H54 (cell line): Measurements from ENCODE around the gene GAB1.
A peak's percentile ranks its signal among the peaks of the same experiment; 100 is the strongest.

ENCODE experiments used
- DNase-seq: peaks from one replicate; pipeline ENCODE4 v3.0.0; 2011; ENCODE audit warnings: low spot score, mixed read lengths; ENCODE audit not compliant: insufficient read length
- FAIRE-seq: peaks from 3 replicates; lab custom pipeline; 2011; peaks lifted over from hg19 to GRCh38; lab: Jason Lieb, UNC
- POLR2A ChIP-seq: IDR thresholded peaks from 2 replicates; pipeline ENCODE4 v1.6.1; 2011; ENCODE audit warnings: low read depth, mild to moderate bottlenecking, low read length

Gene GAB1

DNA sequence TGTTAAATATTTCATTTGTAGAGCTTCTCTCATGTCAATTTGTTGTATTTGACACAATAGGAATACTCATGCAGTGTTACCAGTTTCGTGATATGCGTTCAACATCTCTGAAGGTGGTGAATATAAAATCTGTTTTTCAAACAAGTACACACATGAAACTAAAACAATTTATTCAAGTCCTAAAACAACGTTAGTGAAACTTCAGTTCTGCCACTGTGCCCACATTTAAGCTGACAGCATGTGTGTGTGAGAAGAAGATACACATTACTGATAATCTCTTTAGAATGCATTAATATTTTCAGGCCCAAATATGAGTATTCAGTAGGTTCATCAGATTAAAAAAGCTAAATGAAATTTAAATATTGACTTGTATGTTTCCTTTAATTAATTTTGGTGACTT is 21.7 kb downstream of the GAB1 start:
- TF ChIP-seq POLR2A: no peak
- FAIRE-seq (no peak), DNase-seq (no peak)

DNA sequence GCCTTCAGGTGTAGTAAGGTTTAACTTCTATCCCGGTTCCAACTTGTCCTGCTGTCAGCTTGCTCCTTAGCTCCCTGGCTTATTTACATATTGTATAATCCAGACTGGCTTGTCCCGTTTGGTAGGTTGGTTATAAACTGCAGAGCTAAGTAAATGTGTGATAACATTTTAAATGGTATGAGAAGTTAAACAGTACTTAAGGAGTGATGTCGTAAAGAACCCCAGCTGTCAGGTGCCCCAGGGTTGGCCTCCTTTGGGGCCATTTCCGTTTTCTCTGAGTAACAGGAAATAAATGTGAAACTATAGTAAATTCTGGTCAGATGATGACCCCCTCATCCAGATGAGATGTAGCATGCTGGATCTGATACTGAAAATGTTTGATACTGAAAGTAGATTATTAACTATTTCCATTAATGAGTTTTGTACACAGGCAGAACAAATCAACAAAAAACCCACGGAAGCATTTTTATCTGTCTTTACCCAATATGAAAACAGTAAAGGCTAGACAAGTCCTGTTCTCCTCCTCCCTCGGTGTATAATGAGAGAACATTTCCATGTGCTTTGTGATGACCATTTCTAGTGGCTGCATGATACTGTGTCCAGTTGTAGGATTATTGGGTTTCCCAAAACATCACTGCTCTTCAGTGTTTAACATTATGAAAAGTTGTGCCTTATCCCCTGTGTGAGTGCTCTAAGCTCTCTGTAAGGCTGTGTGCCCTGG is 22.4 kb downstream of the GAB1 start:
- no peak for TF ChIP-seq POLR2A
- DNase-seq: peak; percentile 20
- FAIRE-seq: peak; percentile 82

DNA sequence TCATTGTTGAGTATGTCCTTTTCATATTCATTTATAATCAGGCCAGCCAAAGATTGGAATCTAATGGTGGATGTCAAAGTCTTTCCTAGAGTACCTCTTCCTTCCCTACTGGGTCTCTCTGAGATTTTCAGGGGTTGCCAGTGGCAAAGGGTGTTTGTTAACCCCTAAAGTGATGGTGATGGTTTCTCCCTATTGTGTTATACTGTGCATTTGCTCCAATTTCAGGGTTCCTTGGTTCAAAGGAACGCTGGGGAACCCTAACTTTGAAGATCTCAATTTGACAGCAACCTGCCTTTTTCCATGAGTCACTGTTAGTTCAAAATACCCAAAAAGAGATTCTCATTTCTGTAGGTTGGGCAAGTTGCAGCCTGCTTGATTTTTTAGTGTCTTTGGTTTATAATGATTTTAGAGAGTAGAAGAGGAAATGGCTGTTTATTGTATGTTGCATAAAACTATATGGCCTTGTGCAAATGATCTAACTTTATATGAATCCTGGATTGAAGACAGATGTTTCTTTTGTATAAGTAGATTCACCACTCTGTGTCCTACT is 23.0 kb downstream of the GAB1 start:
- FAIRE-seq: no peak
- no peak for TF ChIP-seq POLR2A
- DNase-seq: no peak

DNA sequence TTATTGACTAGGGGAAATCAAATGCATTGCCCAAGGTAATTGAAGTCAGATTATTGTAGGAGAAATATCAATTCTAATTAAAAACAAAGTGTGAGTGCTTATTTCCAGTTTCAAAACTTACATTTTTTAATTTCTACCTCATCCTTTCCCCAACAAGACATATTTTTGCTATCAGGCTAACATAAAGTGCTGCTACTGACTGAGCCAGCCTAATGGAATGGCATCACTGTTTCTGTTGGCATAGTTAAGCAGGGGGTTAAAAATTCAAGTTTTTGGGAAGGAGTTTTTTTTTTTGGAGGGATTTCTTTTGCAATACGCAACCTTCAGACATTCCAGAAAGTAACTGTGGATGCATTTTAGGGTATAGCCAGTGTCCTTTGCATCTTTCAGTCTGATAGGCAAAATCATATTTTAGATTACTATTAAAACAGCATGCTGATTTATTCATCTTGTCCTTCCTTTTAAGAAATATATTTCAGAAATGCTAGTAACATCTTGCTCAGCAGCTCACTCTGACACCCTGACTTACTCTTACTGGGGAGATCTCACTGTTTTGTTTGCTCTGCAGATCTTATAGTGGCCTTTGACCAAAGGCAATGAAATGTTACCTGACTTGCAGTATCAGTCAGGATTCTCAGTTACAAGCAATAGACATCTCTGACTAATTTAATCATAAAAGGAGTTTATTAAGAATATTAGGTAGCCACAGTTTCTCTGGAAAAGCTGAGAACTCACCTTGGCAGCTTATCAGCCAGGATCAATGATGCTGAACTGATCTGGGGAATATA is 24.4 kb downstream of the GAB1 start:
- TF ChIP-seq POLR2A: no peak
- FAIRE-seq (no peak), DNase-seq (no peak)

DNA sequence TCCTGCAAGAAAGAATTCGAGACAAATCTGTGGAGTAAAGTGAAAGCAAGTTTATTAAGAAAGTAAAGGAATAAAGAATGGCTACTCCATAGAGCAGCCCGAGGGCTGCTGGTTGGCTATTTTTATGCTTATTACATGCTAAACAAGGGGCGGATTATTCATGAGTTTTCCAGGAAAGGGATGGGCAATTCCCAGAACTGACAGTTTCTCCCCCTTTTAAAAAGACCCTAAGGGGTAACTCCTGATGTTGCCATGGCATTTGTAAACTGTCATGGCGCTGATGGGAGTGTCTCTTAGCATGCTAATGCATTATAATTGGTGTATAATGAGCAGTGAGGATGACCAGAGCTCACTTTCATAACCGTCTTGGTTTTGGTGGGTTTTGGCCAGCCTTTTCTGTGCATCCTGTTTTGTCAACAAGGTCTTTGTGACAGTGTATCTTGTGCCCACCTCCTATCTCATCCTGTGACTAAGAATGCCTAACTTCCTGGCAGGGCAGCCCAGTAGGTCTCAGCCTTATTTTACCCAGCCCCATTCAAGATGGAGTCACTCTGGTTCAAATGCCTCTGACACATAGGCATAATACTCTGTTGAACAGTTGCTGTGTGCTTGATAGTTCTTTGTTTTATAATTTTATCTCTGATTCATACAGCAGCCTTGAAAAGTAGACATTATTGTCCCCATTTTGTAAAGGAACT is 25.8 kb downstream of the GAB1 start:
- FAIRE-seq (no peak), DNase-seq (no peak)
- no peak for TF ChIP-seq POLR2A

DNA sequence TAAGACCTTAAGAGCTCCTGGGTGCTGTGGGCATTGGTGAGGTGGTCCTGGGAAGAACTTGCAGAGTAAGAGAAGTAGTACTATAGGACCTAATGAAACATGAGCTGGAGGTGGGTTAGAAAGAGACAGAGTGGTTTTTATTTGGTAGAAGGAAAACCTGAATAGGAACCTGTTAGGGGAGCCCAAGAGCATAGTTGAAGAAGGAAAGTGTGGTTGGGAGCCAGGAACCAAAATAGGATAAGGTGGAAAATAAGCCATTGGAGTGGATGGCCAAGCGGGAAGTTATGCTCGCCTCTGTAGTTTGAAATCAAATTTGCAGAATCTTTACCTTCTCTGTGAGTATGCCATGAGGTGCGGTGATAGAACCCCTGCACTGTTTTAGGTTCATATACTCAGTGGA is 26.7 kb downstream of the GAB1 start:
- no peak for DNase-seq
- TF ChIP-seq POLR2A: no peak
- FAIRE-seq: no peak

DNA sequence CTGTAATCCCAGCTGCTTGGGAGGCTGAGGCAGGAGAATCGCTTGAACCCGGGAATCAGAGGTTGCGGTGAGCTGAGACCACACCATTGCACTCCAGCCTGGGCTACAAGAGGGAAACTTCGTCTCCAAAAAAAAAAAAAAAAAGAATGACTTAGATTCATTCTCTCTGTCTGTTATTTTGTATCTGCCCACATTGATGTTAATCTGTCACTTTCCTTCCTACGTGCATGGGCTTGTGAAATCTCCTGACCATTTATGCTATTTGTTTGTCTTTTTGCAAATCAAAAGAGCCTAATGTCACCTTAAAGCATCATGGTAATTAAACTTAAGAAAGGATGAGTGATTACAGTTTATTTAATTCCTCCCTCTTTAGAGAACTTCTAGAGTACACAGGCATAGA is 27.4 kb downstream of the GAB1 start:
- DNase-seq: no peak
- FAIRE-seq: no peak
- TF ChIP-seq POLR2A: no peak

DNA sequence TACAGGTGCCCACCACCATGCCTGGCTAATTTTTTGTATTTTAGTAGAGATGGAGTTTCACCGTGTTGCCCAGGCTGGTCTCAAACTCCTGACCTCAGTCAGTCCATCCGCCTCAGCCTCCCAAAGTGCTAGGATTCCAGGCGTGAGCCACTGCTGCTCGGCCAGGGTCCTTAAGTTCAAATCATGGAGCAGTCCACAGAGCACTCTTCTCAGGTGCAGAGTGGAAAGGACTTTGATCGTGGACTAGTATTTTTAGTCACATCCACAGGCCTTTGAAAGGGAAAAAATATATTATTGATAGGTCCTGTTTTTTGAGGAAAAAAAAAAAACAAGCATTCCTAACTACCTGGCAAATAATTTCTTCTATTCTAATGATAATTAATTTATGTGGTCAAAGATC is 31.2 kb downstream of the GAB1 start:
- no peak for FAIRE-seq
- TF ChIP-seq POLR2A: no peak
- no peak for DNase-seq

DNA sequence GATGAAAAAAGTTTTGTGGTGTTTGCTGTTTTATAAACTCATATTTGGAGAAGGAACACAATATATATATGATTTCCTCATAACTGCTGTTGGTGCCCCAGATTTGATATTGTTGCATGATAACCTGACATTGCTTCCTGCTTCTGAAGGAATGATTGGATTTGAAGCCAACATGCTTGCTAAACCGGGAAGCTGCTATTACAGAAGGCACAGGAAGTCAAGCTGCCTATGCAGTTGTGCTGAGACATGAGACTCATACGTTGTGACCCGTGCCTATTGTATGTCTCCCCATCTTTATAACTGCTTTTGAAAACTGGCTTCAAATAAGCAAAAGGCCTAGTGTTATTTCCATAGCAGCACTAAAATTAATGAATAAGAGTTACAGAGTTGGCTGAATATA is 32.9 kb downstream of the GAB1 start:
- no peak for FAIRE-seq
- TF ChIP-seq POLR2A: no peak

DNA sequence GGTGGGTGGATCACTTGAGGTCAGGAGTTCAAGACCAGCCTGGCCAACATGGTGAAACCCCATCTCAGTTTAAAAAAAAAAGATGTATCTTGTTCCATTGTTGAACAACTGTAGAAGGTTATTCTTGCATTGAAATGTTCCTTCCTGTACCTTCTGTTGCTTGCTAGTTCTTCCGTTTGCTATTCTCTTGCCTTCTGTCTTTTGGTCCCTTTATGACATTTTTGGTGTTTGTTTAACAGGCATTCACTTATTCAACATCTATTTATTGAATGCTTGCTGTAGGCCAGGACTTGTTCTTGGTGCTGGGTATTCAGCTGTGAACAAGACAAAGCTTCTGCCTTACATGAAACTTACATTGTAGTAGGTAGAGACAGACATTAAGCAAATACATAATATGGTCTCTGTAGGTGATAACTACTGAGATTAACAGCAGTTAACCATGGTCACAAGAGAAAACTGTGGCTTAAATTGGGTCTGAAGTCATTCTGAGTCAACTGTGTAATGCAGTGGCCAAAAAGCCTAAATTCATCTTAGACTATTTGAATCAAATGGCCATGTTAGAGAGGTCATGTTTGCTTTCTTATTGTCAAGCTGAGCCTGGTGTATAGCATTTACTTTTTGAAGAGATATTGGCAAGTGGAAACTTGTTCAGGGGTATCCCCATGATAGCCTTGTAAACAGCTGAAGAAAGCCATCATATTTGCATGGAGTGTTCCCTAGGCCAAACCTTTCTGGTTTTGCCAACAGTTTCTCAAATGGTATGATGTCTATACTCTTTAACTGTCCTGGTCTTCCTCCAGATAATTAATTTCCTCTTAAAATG is 35.6 kb downstream of the GAB1 start:
- DNase-seq (no peak), FAIRE-seq (no peak)
- TF ChIP-seq POLR2A: no peak

More for the DNA sequence above, 32.9 kb downstream of the GAB1 start:
- DNase-seq: no peak

DNA sequence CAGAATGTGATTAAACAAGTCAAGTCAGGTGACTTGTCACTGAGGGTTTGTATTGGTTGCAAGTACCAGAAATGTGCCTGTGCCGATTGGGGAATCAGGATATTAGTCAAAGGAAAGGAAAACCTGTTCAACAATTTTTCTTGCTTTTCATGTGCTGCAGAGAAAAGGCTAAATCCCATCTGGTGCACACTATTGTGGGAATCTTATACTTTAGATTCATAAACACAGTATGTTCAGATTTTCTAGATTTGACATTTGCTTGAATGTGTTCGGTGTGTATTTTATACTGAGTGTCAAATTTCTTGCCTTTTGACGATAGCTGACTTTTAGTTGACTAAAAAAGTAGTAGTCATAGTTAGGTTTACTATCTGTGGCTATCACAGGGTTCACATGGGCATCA is 37.6 kb downstream of the GAB1 start:
- TF ChIP-seq POLR2A: no peak
- no peak for DNase-seq
- no peak for FAIRE-seq

DNA sequence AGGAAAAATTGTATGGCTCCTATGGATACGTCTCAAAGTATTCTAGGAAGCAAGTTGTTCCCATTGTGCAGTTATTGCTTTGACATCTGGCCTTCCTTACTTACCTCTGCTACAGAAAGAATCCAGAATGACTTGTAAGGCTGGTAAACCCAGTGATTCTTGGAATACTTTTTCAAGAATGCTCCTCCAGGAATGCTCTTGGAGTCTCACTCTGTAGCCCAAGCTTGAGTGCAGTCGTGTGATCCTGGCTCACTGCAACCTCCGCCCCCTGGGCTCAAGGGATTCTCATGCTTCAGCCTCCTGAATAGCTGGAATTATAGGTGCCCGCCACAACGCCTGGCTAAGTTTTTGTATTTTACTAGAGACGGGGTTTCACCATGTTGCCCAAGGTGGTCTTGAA is 38.1 kb downstream of the GAB1 start:
- no peak for TF ChIP-seq POLR2A
- FAIRE-seq: no peak
- DNase-seq: no peak
